ENCODE data around the gene SRRT.
A peak's percentile ranks its signal among the peaks of the same experiment; 100 is the strongest.

GRCh38 chr7:100852048-100852872 lies 22.6 kb upstream of the SRRT start, which contains the start of gene SLC12A9:
- TF ChIP-seq CTCF (IDR thresholded peaks at IDR 0.05; ENCODE audit: low read depth, low read length, poor library complexity, severe bottlenecking) (peak; percentile 100), EZH2phosphoT487 (IDR thresholded peaks at IDR 0.05; ENCODE audit: borderline replicate concordance, low read length) (no peak)
